ENCODE measurements around the gene DEGS1. TPM values are rescaled to one million over a fixed set of nuclear protein-coding genes. Genes with fewer than 3 reads are reported as not detected.

Gene DEGS1
- total RNA-seq, 1 donor from 2014 or later, result 88.1 TPM

GRCh38 chr1:224234017-224234416 lies 51.0 kb downstream of the DEGS1 start:
- no peak for TF ChIP-seq CTCF (IDR thresholded peaks at IDR 0.05; ENCODE audit: unreplicated experiment)
- Mint-ChIP-seq H3K27me3 (ENCODE audit: unreplicated experiment) (peaks cover 1% of the 10 kb centered on the region), H3K27ac (ENCODE audit: unreplicated experiment) (no peak overlapping the region), H3K4me3 (ENCODE audit: unreplicated experiment) (no peak overlapping the region), H3K4me1 (ENCODE audit: unreplicated experiment) (peaks cover 20% of the 10 kb centered on the region), H3K9me3 (ENCODE audit: unreplicated experiment) (no peaks in the 10 kb centered on the region), H3K36me3 (ENCODE audit: low read depth, unreplicated experiment) (peaks cover 20% of the 10 kb centered on the region)
- no peak for DNase-seq (ENCODE audit: low spot score)

- H3K4me3 Mint-ChIP-seq (ENCODE audit: unreplicated experiment), result no peak overlapping the region
- DNase-seq (ENCODE audit: low spot score), result no peak
- peaks cover 1% of the 10 kb centered on the region for H3K27me3 Mint-ChIP-seq (ENCODE audit: unreplicated experiment)
- H3K4me1 Mint-ChIP-seq (ENCODE audit: unreplicated experiment), result peaks cover 27% of the 10 kb centered on the region
- H3K36me3 Mint-ChIP-seq (ENCODE audit: low read depth, unreplicated experiment), result peaks cover 13% of the 10 kb centered on the region
- TF ChIP-seq CTCF (IDR thresholded peaks at IDR 0.05; ENCODE audit: unreplicated experiment), result no peak
- H3K27ac Mint-ChIP-seq (ENCODE audit: unreplicated experiment), result peak overlapping the region; percentile 51
- no peaks in the 10 kb centered on the region for H3K9me3 Mint-ChIP-seq (ENCODE audit: unreplicated experiment)
These were observed 52.9 kb downstream of the DEGS1 start for GRCh38 chr1:224235813-224236493.

GRCh38 chr1:224237119-224237881 lies 54.3 kb downstream of the DEGS1 start:
- Mint-ChIP-seq H3K4me1 (ENCODE audit: unreplicated experiment) (peaks cover 27% of the 10 kb centered on the region), H3K9me3 (ENCODE audit: unreplicated experiment) (no peaks in the 10 kb centered on the region), H3K27me3 (ENCODE audit: unreplicated experiment) (peaks cover 1% of the 10 kb centered on the region), H3K27ac (ENCODE audit: unreplicated experiment) (no peak overlapping the region), H3K36me3 (ENCODE audit: low read depth, unreplicated experiment) (peaks cover 8% of the 10 kb centered on the region), H3K4me3 (ENCODE audit: unreplicated experiment) (no peak overlapping the region)
- TF ChIP-seq CTCF (IDR thresholded peaks at IDR 0.05; ENCODE audit: unreplicated experiment), result no peak
- no peak for DNase-seq (ENCODE audit: low spot score)

- no peak for TF ChIP-seq CTCF (IDR thresholded peaks at IDR 0.05; ENCODE audit: unreplicated experiment)
- H3K9me3 Mint-ChIP-seq (ENCODE audit: unreplicated experiment), result no peaks in the 10 kb centered on the region
- peaks cover 8% of the 10 kb centered on the region for H3K36me3 Mint-ChIP-seq (ENCODE audit: low read depth, unreplicated experiment)
- no peak for DNase-seq (ENCODE audit: low spot score)
- H3K4me3 Mint-ChIP-seq (ENCODE audit: unreplicated experiment), result peak overlapping the region; percentile 75
- peaks cover 1% of the 10 kb centered on the region for H3K27me3 Mint-ChIP-seq (ENCODE audit: unreplicated experiment)
- H3K4me1 Mint-ChIP-seq (ENCODE audit: unreplicated experiment), result peaks cover 27% of the 10 kb centered on the region
- H3K27ac Mint-ChIP-seq (ENCODE audit: unreplicated experiment), result peak overlapping the region; percentile 73
These were observed 55.2 kb downstream of the DEGS1 start for GRCh38 chr1:224238212-224238611.

GRCh38 chr1:224238756-224239155 lies 55.7 kb downstream of the DEGS1 start:
- no peak for TF ChIP-seq CTCF (IDR thresholded peaks at IDR 0.05; ENCODE audit: unreplicated experiment)
- H3K4me1 Mint-ChIP-seq (ENCODE audit: unreplicated experiment), result peaks cover 27% of the 10 kb centered on the region
- no peaks in the 10 kb centered on the region for H3K9me3 Mint-ChIP-seq (ENCODE audit: unreplicated experiment)
- peaks cover 8% of the 10 kb centered on the region for H3K36me3 Mint-ChIP-seq (ENCODE audit: low read depth, unreplicated experiment)
- DNase-seq (ENCODE audit: low spot score), result no peak
- peak overlapping the region; percentile 73 for H3K27ac Mint-ChIP-seq (ENCODE audit: unreplicated experiment)
- peak overlapping the region; percentile 50 for H3K4me3 Mint-ChIP-seq (ENCODE audit: unreplicated experiment)
- peaks cover 1% of the 10 kb centered on the region for H3K27me3 Mint-ChIP-seq (ENCODE audit: unreplicated experiment)
